Fibroblast of skin of right quadriceps (primary cell): ENCODE measurements around the gene ASZ1.
A peak's percentile ranks its signal among the peaks of the same experiment; 100 is the strongest.

Experiments used
- DNase-seq: peaks from one replicate; pipeline ENCODE4 v3.0.0-alpha.2; 2013

Gene ASZ1

DNA sequence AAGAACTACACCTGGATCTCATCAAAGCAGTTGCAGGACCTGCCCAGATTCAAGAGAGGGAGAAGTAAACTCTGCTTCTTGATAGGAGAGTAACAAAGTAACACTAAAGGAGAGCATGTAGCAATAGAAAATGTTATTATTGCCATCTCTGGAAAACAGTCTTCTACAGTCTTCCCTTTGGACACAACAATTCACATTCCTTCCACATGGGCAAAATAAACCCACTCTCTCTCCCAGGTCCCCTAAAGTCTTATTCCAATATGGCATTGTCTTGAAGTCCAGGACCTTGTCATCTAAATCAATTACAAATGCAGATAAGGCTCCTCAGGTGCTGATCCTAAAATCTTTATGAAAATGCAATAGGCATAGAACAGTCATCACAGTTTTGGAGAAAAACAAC lies 94.1 kb downstream of the ASZ1 start:
- no peak for DNase-seq

DNA sequence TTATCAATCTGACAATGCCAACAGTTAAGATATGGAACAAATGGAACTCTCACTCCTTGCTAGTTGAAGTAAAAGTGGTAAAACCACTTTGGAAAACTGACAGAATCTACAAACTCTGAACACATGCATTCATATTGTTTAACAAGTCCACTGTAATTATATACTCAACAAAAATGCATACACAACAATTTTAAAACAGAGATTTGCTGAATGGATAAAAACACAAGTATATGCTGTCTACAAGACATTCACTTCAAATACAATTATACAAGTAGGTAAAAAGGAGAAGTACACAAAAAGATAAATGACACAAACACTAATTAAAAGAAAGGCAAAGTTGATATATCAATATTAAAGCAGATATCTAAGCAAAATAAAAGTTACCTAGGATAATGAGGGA lies 95.3 kb downstream of the ASZ1 start:
- no peak for DNase-seq

DNA sequence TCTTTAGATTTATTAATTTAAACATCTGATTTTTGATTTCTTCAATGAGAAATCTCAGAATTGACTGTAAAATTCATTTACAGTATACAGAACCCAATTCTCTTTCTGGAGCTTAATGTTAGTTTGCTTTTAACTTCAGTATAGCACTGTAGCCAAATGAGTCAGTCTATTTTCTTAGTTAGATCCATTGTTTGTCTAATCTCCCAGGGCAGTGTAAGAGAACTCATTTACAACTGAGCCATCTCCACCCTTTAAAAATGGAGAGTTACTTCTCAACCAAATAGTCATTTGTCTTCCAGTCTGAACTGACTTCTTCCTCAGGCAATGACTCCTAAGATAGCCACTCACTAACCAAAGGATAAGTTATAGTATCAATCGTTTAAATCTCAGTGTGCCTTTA lies 101.5 kb downstream of the ASZ1 start:
- no peak for DNase-seq

DNA sequence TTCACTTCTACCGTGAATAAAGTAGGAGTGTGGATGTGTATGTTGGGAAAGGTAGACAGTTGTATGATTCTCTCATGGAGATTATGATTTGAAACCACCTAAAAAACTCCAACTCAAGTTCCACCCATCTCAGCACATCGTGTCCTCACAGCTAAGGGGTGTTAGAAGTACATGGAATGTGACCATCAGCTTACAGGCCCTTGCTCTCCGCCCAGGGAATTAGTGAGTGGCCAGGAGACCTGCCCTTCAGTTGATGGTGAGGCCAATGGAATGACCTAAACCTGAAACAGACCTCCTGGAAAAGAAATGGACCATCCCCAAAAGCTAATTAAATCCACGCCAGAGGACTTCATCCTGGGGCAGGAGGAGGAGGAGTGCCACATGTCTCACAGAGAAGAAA lies 102.3 kb downstream of the ASZ1 start:
- no peak for DNase-seq

DNA sequence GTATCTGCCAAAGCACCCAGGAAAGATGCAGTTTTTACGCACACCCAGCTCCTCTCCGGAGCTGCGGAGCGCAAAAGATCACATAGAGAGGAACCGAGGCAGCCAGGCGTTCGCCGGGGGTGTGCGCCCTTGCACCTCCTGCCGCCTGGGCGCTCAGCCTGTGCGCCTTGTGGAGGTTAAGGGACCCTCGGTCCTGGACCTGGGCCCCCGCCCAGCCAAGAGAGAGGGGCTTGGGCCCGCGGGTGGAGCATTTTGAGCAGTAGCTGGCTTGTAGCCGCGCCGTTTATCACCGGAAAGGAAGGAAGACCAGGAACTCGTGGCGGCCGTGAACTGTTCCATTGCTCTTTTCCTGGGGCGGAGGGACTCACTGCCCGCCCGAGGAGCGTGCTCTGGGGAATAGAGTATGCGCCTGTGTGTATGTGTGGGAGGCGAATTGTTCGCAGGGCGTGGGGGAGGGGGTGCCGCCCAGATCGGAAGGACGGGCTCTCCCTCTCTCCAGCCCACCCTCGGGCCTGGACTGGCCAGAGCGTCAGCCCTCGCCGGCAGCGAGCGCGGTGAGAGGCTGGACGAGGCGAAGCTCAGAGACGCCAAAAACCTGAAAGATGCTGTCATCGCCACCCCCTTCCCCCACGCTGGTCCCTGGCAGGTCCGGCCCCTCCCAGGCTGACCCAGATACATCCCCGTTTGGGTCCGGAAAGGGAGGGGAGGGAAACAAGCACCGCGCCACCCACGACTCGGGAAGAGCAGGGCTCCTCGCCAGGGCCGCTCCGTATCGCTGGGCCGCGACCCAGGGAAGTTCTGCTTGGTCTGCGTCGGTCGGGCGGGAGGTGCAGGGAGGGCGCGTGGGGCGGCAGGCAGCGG lies 103.2 kb downstream of the ASZ1 start:
- DNase-seq: peak; percentile 59

DNA sequence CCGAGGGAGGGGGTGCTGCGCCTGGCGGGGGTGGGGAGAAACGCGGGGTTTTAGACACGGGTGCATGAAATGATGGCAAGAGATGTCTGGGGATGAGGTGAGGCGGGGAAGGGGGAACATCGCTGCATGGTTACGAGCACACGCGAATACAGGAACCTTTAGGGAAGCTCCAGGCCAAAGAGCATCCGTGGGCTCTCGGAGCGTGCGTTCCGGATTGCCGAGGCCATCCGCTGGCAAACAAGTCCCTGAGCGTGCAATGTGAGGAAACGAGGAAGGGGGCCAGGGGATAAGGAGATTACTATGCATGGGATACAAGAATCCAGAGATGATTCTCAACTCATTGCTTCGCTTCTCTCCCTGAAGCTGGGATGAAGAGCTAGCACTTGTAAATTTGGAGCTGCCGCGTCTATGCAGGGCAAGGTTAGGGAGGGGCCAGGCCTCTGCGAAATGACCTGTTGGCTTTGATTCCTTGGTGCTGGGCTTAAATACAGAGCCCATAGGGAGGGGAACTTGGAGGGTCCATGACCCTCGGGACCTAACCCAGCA lies 103.9 kb downstream of the ASZ1 start:
- peak; percentile 25 for DNase-seq

DNA sequence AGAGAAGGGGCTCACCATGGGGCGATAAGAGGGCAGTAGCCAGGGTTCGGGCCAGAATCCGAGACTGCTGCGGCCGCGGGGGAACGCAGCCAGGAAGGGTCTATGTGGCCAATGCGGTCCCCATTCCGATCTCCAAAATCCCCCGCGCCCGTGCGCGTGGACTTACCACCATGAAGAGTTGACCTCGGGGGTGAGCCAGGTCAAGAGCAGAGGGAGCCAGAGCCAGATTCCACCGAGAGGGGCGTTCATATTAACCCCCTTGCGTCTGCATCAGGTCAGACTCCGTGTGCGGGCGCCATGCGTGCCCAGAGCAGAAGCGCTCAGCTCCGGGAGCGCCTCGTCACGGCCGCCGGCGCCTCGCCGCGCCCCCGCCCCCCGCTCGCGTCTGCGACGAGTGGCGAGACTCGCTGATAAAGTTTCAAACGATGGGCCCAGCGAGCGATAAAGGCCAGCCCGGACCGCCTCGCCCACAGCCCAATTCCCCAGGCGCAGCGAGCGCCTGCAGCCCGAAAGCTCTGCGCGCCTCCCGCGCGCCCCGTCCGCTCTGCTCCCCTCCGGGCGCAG lies 104.5 kb downstream of the ASZ1 start, which contains the start of gene WNT2:
TSS of gene WNT2 (minus strand) at position 318 of the 564 bp plus-strand sequence. CDS start at position 249, 69 bp downstream.
- peak; percentile 15 for DNase-seq

DNA sequence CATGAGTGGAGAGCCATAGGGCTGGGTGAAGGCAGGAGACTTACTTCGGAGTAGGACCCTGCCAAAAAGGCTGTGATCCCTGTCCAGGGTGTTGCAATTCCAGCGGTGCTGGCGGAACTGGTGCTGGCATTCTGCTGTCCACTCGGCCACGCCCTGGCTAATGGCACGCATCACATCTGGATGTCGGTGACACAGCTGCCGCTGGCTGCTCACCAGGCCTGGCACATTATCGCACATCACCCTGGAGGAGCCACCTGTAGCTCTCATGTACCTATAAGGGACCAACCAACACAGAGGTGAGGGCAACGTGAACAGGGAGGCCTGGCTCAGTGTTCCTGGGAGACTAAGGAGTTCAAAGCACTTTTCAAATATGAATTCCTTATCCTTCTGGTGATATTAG lies 106.8 kb downstream of the ASZ1 start:
- no peak for DNase-seq

DNA sequence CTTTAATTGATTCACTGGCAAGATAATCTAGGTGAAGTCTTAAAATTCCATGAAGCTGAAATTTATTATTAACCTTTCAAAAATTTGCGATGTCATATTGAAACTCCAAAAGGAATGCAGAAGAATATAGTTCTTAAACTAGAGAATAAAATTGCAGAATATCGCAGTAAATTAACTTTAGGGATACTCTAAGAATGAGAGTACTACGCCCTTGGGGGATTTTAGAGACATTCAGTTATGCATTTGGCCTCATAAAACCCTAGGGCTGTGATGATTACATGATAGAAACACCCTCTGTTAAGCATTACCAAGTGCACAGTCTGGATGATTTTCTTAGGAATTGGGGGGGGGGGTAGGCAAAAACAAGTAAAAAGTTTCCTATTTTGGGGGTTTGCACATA lies 108.1 kb downstream of the ASZ1 start:
- DNase-seq: no peak

DNA sequence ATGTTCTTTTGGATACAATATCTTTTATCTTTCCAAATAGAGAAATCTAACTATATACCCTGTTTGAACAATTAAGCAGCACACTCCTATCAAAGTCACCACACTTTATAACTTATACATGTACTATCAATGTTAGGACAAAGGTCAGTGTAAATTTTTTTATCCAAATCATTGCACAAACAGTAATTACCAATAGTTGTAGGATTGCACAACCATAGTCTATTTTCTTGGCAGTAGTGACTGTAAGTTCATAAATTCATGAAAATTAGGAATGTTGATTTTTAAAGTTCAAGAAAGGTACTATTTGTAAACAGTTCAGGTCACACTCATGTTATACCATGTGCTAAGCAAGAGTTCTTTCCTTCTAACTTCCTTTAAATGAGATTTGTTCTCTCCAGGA lies 113.7 kb downstream of the ASZ1 start:
- DNase-seq: no peak
